ENCODE results near the gene GNB1. TPM values are rescaled to one million over a fixed set of nuclear protein-coding genes. Genes with fewer than 3 reads are reported as not detected.
A peak's percentile ranks its signal among the peaks of the same experiment; 100 is the strongest.

The GNB1 gene
- polyA plus RNA-seq, 3 donors, result 41.9 to 357 (median 111) TPM

DNA sequence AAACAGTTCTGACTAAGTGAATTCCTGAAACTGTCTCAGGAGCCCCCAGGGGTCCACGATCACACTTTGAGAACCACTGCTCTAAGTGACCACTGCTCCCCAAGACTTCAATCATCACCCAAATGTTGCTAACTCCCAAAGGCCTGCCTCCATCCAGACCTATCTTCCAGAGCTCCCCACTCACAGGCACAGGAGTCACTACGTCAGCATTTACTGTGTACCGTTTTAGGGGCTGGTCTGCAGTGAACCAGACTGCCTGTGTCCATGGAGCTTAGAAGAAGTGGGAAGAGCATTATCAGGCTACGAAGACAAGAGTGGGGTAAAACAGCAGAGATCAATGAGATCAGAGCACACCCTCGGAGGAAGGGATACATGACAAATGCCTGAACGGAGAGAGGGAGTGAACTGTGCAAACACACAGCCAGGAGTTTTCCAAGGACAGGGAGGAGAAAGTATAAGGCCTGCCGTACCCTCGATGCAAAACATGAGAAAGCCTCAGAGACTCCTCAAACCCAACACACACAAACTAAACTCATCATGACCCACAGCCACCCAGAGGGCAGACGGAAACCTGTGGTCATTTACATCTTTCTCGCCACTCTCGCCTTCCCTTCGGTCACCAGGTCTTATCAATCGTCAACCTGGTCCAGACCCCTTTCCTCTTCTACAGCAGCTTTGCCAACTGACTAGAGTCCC lies 10.1 kb downstream of the GNB1 start:
- Mint-ChIP-seq H3K9me3 (no peaks in the 10 kb centered on the region), H3K4me3 (no peak overlapping the region), H3K27ac (peak overlapping the region in 6 of 7 donors; percentile 0 to 86 (median 58)), H3K27me3 (ENCODE audit: low read depth in 3 of 3) (peaks cover 0 to 2% (median 0%) of the 10 kb centered on the region in 3 donors), H3K36me3 (peaks cover 16 to 49% of the 10 kb centered on the region in 2 donors), H3K4me1 (peaks cover 62% of the 10 kb centered on the region)
- peaks cover 16 to 30% of the 10 kb centered on the region in 2 donors for H3K36me3 ChIP-seq (replicated peaks in 1 of 2; ENCODE audit: control insufficient read depth in 1 of 2, insufficient read depth in 2 of 2, low read length in 2 of 2)
- H3K9me3 ChIP-seq (replicated peaks in 1 of 2; ENCODE audit: control insufficient read depth in 1 of 2, insufficient read depth in 1 of 2, low read length in 2 of 2), result no peaks in the 10 kb centered on the region
- no peak overlapping the region for H3K9ac ChIP-seq (ENCODE audit: insufficient read depth, low read length, poor library complexity, severe bottlenecking)
- TF ChIP-seq, protein P1, sequence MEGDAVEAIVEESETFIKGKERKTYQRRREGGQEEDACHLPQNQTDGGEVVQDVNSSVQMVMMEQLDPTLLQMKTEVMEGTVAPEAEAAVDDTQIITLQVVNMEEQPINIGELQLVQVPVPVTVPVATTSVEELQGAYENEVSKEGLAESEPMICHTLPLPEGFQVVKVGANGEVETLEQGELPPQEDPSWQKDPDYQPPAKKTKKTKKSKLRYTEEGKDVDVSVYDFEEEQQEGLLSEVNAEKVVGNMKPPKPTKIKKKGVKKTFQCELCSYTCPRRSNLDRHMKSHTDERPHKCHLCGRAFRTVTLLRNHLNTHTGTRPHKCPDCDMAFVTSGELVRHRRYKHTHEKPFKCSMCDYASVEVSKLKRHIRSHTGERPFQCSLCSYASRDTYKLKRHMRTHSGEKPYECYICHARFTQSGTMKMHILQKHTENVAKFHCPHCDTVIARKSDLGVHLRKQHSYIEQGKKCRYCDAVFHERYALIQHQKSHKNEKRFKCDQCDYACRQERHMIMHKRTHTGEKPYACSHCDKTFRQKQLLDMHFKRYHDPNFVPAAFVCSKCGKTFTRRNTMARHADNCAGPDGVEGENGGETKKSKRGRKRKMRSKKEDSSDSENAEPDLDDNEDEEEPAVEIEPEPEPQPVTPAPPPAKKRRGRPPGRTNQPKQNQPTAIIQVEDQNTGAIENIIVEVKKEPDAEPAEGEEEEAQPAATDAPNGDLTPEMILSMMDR (IDR thresholded peaks at IDR 0.05), result no peak
- H3K79me2 ChIP-seq (ENCODE audit: insufficient read depth, low read length), result peaks cover 100% of the 10 kb centered on the region
- H3K4me1 ChIP-seq (ENCODE audit: control insufficient read depth in 1 of 2, insufficient read depth in 2 of 2, low read length in 2 of 2), result peaks cover 1 to 9% of the 10 kb centered on the region in 2 donors
- peak overlapping the region in 1 of 2 donors; percentile 58 for H3K27ac ChIP-seq (ENCODE audit: low read depth in 1 of 2, low read length in 2 of 2)
- intact Hi-C loops (cut with micrococcal nuclease), result no loop called here
- H3K4me2 ChIP-seq (replicated peaks; ENCODE audit: extremely low read depth, low read length, poor library complexity, severe bottlenecking), result no peak overlapping the region
- peaks cover 100% of the 10 kb centered on the region for H4K20me1 ChIP-seq (ENCODE audit: insufficient read depth, low read length)
- 79% methylated on average over 9 of the region's 13 CpGs for WGBS (ENCODE audit: insufficient coverage)
- no peak overlapping the region for H3K4me3 ChIP-seq (replicated peaks in 1 of 3; ENCODE audit: low read depth in 2 of 3, low read length in 3 of 3)
- no peaks in the 10 kb centered on the region for H3K27me3 ChIP-seq (ENCODE audit: control insufficient read depth in 2 of 2, insufficient read depth in 2 of 2, low read length in 2 of 2)
- H2AFZ ChIP-seq (ENCODE audit: insufficient read depth, low read depth, low read length, poor library complexity, severe bottlenecking), result no peak overlapping the region
- DNase-seq, result no peak

- Histone ChIP-seq H2AFZ (ENCODE audit: insufficient read depth, low read depth, low read length, poor library complexity, severe bottlenecking) (no peak overlapping the region), H3K36me3 (replicated peaks in 1 of 2; ENCODE audit: control insufficient read depth in 1 of 2, insufficient read depth in 2 of 2, low read length in 2 of 2) (peaks cover 16 to 38% of the 10 kb centered on the region in 2 donors), H3K4me1 (ENCODE audit: control insufficient read depth in 1 of 2, insufficient read depth in 2 of 2, low read length in 2 of 2) (peaks cover 0 to under 1% of the 10 kb centered on the region in 2 donors), H3K4me3 (replicated peaks in 1 of 3; ENCODE audit: low read depth in 2 of 3, low read length in 3 of 3) (no peak overlapping the region), H4K20me1 (ENCODE audit: insufficient read depth, low read length) (peaks cover 100% of the 10 kb centered on the region), H3K4me2 (replicated peaks; ENCODE audit: extremely low read depth, low read length, poor library complexity, severe bottlenecking) (no peak overlapping the region), H3K79me2 (ENCODE audit: insufficient read depth, low read length) (peaks cover 100% of the 10 kb centered on the region), H3K27ac (ENCODE audit: low read depth in 1 of 2, low read length in 2 of 2) (no peak overlapping the region), H3K9ac (ENCODE audit: insufficient read depth, low read length, poor library complexity, severe bottlenecking) (no peak overlapping the region), H3K9me3 (replicated peaks in 1 of 2; ENCODE audit: control insufficient read depth in 1 of 2, insufficient read depth in 1 of 2, low read length in 2 of 2) (no peaks in the 10 kb centered on the region), H3K27me3 (ENCODE audit: control insufficient read depth in 2 of 2, insufficient read depth in 2 of 2, low read length in 2 of 2) (no peaks in the 10 kb centered on the region)
- intact Hi-C loops (cut with micrococcal nuclease), result no loop called here
- Mint-ChIP-seq H3K27me3 (ENCODE audit: low read depth in 3 of 3) (peaks cover 0 to 2% (median 0%) of the 10 kb centered on the region in 3 donors), H3K4me1 (peaks cover 55% of the 10 kb centered on the region), H3K36me3 (peaks cover 21 to 56% of the 10 kb centered on the region in 2 donors), H3K9me3 (no peaks in the 10 kb centered on the region), H3K27ac (peak overlapping the region in 2 of 7 donors; percentile 5 to 80), H3K4me3 (no peak overlapping the region)
- TF ChIP-seq, protein P1 (IDR thresholded peaks at IDR 0.05), result no peak
- no peak for DNase-seq
- 100% methylated on average over 1 of the region's 5 CpGs for WGBS (ENCODE audit: insufficient coverage)
Measured at GRCh38 chr1:1879942-1880341, 10.9 kb downstream of the GNB1 start.
